Endothelial cell of umbilical vein (primary cell): ENCODE results near the gene C19orf67. TPM values are rescaled to one million over a fixed set of nuclear protein-coding genes. Genes with fewer than 3 reads are reported as not detected.

Experiments
- BruUV-seq: library from RNA; stranded (reverse); fragments of 400-500 nt; replicated peaks from 2 replicates; lab custom pipeline; 2021; lab: Mats Ljungman, UMichigan
- CTCF ChIA-PET: fragments of 300-600, 350-600 bp; sonication (Branson Sonifier 250); formaldehyde crosslinking; loops from one replicate; lab custom pipeline; 2021; ENCODE audit warnings: antibody characterized with exemption, inconsistent platforms; lab: Charles Lee
- POLR2A ChIA-PET: fragments of 300-600, 350-600 bp; sonication (Branson Sonifier 250); formaldehyde crosslinking; loops from one replicate; lab custom pipeline; 2021; ENCODE audit warnings: antibody characterized with exemption, inconsistent platforms; lab: Charles Lee
- DNase-seq: peaks from one replicate; pipeline ENCODE4 v3.0.0-alpha.2; 2011; ENCODE audit warnings: low read depth, low spot score
- FAIRE-seq: peaks from 2 replicates; lab custom pipeline; 2011; peaks lifted over from hg19 to GRCh38; lab: Jason Lieb, UNC
- H2AFZ ChIP-seq: 2 replicates; pipeline ENCODE4 v1.6.0; 2012; ENCODE audit warnings: low read depth, low read length, control low read depth, inconsistent platforms
- H3K27ac ChIP-seq: 2 replicates; pipeline ENCODE4 v1.5.1; 2011; ENCODE audit warnings: low read depth, mild to moderate bottlenecking, control low read depth, low read length, moderate library complexity; ENCODE audit not compliant: insufficient read depth
- H3K27me3 ChIP-seq, 2 experiments: 2 replicates each; pipeline versions ENCODE4 v1.6.0 to v1.6.1; 2011; ENCODE audit warnings: low read length in 2 of 2, mixed read lengths in 1 of 2; ENCODE audit not compliant: control insufficient read depth in 2 of 2, insufficient read depth in 2 of 2
- H3K36me3 ChIP-seq, 2 experiments: 2 replicates in 1 of 2; 3 replicates in 1 of 2; pipeline ENCODE4 v1.5.1; 2011; ENCODE audit warnings: low read length in 2 of 2, mild to moderate bottlenecking in 1 of 2, moderate library complexity in 1 of 2; ENCODE audit not compliant: control insufficient read depth in 2 of 2, insufficient read depth in 2 of 2; ENCODE audit errors: extremely low read depth in 1 of 2
- H3K4me1 ChIP-seq: 3 replicates; pipeline ENCODE4 v1.5.1; 2011; ENCODE audit warnings: mild to moderate bottlenecking, low read length; ENCODE audit not compliant: control insufficient read depth, insufficient read depth; ENCODE audit errors: extremely low read depth
- H3K4me2 ChIP-seq: 2 replicates; pipeline ENCODE4 v1.6.1; 2011; ENCODE audit warnings: low read length, control low read depth, mixed read lengths; ENCODE audit not compliant: insufficient read depth
- H3K4me3 ChIP-seq, 3 experiments: fragments of 200-600 bp in 1 of 3; sonication (generic), shearing (Covaris generic) in 1 of 3; replicated peaks in 1 of 3; 2 replicates each; pipeline ENCODE4 v1.5.1; 2011 to 2016; ENCODE audit warnings: control low read depth in 3 of 3, low read length in 3 of 3, mild to moderate bottlenecking in 2 of 3, inconsistent platforms in 1 of 3, low read depth in 1 of 3, moderate library complexity in 1 of 3; ENCODE audit not compliant: insufficient read depth in 1 of 3
- H3K79me2 ChIP-seq: 2 replicates; pipeline ENCODE4 v1.6.0; 2012; ENCODE audit warnings: low read length, inconsistent platforms; ENCODE audit not compliant: control insufficient read depth, insufficient read depth
- H3K9ac ChIP-seq: replicated peaks from 2 replicates; pipeline ENCODE3; 2011; ENCODE audit warnings: low read length, control low read depth; ENCODE audit not compliant: insufficient read depth; ENCODE audit errors: extremely low read depth
- H3K9me1 ChIP-seq: replicated peaks from 3 replicates; pipeline ENCODE4 v1.6.0; 2011; ENCODE audit warnings: mild to moderate bottlenecking, low read length; ENCODE audit not compliant: control insufficient read depth, insufficient read depth; ENCODE audit errors: extremely low read depth
- H3K9me3 ChIP-seq: replicated peaks from 2 replicates; pipeline ENCODE4 v1.5.1; 2012; ENCODE audit warnings: low read length, inconsistent platforms; ENCODE audit not compliant: control insufficient read depth, insufficient read depth
- H4K20me1 ChIP-seq: replicated peaks from 2 replicates; pipeline ENCODE3; 2011; ENCODE audit warnings: mild to moderate bottlenecking, low read length; ENCODE audit not compliant: control insufficient read depth, insufficient read depth; ENCODE audit errors: extremely low read depth
- FOS ChIP-seq: IDR thresholded peaks from 2 replicates; pipeline ENCODE4 v1.6.1; 2011; ENCODE audit warnings: mild to moderate bottlenecking, low read length, moderate library complexity, borderline replicate concordance; ENCODE audit not compliant: insufficient read depth
- GATA2 ChIP-seq: IDR thresholded peaks from 2 replicates; pipeline ENCODE4 v1.7.0; 2011; ENCODE audit warnings: low read depth, mild to moderate bottlenecking, moderate library complexity, mixed read lengths, low read length; ENCODE audit not compliant: insufficient read length, insufficient read depth
- MAX ChIP-seq: IDR thresholded peaks from 2 replicates; pipeline ENCODE4 v1.6.1; 2011; ENCODE audit not compliant: insufficient read depth, insufficient read length
- MYC ChIP-seq: IDR thresholded peaks from one replicate; pipeline ENCODE4 v1.6.1; 2011; ENCODE audit warnings: mild to moderate bottlenecking, low read depth, low read length
- dilution Hi-C: fragments of 300-500 bp; cut with MboI; formaldehyde crosslinking; loops from one replicate; pipeline ENCODE4 v1.15.0; 2019; ENCODE audit warnings: low sequenced_read_pairs; ENCODE audit not compliant: extremely low pct_ligation_motif_present
- intact Hi-C: fragments of 100-400 bp; cut with micrococcal nuclease; formaldehyde crosslinking; loops from one replicate; pipeline ENCODE4 v1.10.0; 2022
- polyA plus RNA-seq, 4 experiments: library from polyadenylated mRNA; depleted of rRNA in 3 of 4; stranded (reverse) in 3 of 4; unstranded in 1 of 4; fragments of >200 nt; gene quantifications; 2 replicates each; pipeline versions ENCODE4 v1.2.1 to v1.2.3, GENCODE V29; 2011 to 2012; ENCODE audit warnings: missing spikeins in 1 of 4
- total RNA-seq: library from RNA; stranded (reverse); gene quantifications from 2 replicates; pipeline ENCODE4 v1.2.3, GENCODE V29; 2021
- TF ChIP-seq, protein P1 (sequence below), 2 donors: IDR thresholded peaks; 1 replicate in 1 of 2; 2 replicates in 1 of 2; pipeline ENCODE4 v1.5.1; 2011; ENCODE audit warnings: low read length in 2 of 2, mild to moderate bottlenecking in 2 of 2, moderate library complexity in 2 of 2, control low read depth in 1 of 2, inconsistent platforms in 1 of 2, low read depth in 1 of 2; ENCODE audit not compliant: insufficient read depth in 1 of 2; ENCODE audit errors: extremely low read depth in 1 of 2

Gene C19orf67
- total and polyA plus RNA-seq, 2 donors (not counting 3 experiments of a cell fraction or from before 2014, with no cell fraction given), result 0.55 TPM; not detected in 1

- H3K9me3 ChIP-seq, result no peaks in the 10 kb centered on the region
- intact Hi-C loops (no loop called here), dilution Hi-C loops (no loop called here)
- CTCF ChIA-PET, result interaction anchor here (0.6 to 3.4 kb wide), 4 partner anchors 8 to 35 kb away, joined by 3 to 14 read pairs (median 10); partner anchors contain the start of gene IL27RA
- no peak for DNase-seq
- H3K9me1 ChIP-seq, result no peaks in the 10 kb centered on the region
- H4K20me1 ChIP-seq, result no peaks in the 10 kb centered on the region
- H3K4me3 ChIP-seq, result no peak overlapping the region
- H3K36me3 ChIP-seq, result no peaks in the 10 kb centered on the region
- no peak overlapping the region for H3K9ac ChIP-seq
- BruUV-seq, result no TSS peak
- H3K79me2 ChIP-seq, result no peaks in the 10 kb centered on the region
- TF ChIP-seq, protein P1, sequence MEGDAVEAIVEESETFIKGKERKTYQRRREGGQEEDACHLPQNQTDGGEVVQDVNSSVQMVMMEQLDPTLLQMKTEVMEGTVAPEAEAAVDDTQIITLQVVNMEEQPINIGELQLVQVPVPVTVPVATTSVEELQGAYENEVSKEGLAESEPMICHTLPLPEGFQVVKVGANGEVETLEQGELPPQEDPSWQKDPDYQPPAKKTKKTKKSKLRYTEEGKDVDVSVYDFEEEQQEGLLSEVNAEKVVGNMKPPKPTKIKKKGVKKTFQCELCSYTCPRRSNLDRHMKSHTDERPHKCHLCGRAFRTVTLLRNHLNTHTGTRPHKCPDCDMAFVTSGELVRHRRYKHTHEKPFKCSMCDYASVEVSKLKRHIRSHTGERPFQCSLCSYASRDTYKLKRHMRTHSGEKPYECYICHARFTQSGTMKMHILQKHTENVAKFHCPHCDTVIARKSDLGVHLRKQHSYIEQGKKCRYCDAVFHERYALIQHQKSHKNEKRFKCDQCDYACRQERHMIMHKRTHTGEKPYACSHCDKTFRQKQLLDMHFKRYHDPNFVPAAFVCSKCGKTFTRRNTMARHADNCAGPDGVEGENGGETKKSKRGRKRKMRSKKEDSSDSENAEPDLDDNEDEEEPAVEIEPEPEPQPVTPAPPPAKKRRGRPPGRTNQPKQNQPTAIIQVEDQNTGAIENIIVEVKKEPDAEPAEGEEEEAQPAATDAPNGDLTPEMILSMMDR (IDR thresholded peaks at IDR 0.05; ENCODE audit: extremely low read depth in 1 of 2, insufficient read depth in 1 of 2, low read depth in 1 of 2, low read length in 2 of 2), result no peak
- no peak for TF ChIP-seq FOS
- no peak for TF ChIP-seq MAX
- no peak for TF ChIP-seq GATA2
- no peak for TF ChIP-seq MYC
- H3K4me1 ChIP-seq, result no peaks in the 10 kb centered on the region
- no peak overlapping the region for H3K4me2 ChIP-seq
- POLR2A ChIA-PET, result no interaction called here
- H3K27ac ChIP-seq, result no peak overlapping the region
- no peaks in the 10 kb centered on the region for H3K27me3 ChIP-seq
- no peak overlapping the region for H2AFZ ChIP-seq
- FAIRE-seq, result no peak
These were observed 35.1 kb downstream of the C19orf67 start for GRCh38 chr19:14050512-14050911.
